ENCODE measurements around the gene NRP2. TPM values are rescaled to one million over a fixed set of nuclear protein-coding genes. Genes with fewer than 3 reads are reported as not detected.

NRP2 gene
- total and polyA plus RNA-seq, 2 of the 13 experiments (the other 11 are each of a cell fraction or from before 2014, with no cell fraction given), result 0.65 to 1.4 TPM

- TF ChIP-seq PBX3 (CRISPR knock-in tag; IDR thresholded peaks at IDR 0.05; ENCODE audit: borderline replicate concordance) (no peak), ZNF652 (CRISPR knock-in tag; IDR thresholded peaks at IDR 0.05; ENCODE audit: borderline replicate concordance, low read depth) (no peak), HDAC2 (CRISPR knock-in tag; IDR thresholded peaks at IDR 0.05) (0 out of 2 replicates have a peak, but pooled peaks have one; percentile 31), NCOR1 (IDR thresholded peaks at IDR 0.05; ENCODE audit: borderline replicate concordance, low read length) (no peak), PLRG1 (conservative IDR thresholded peaks at IDR 0.05) (no peak), SOX6 (IDR thresholded peaks at IDR 0.05) (no peak), SOX6 (CRISPR knock-in tag; IDR thresholded peaks at IDR 0.05) (peak; percentile 69; the same call in 1 of the 2 replicates), ZNF788 (CRISPR knock-in tag; IDR thresholded peaks at IDR 0.05; ENCODE audit: borderline replicate concordance) (peak; percentile 25; the same call in 1 of the 2 replicates), MAZ (IDR thresholded peaks at IDR 0.05; ENCODE audit: borderline replicate concordance, low read depth, low read length) (no peak), MAZ (CRISPR knock-in tag; IDR thresholded peaks at IDR 0.05; ENCODE audit: low read depth) (no peak), NFYB (CRISPR knock-in tag; IDR thresholded peaks at IDR 0.05) (no peak), HDAC1 (CRISPR knock-in tag; IDR thresholded peaks at IDR 0.05) (no peak), IRX3 (CRISPR knock-in tag; IDR thresholded peaks at IDR 0.05; ENCODE audit: borderline replicate concordance, low read depth) (no peak), BCL6 (CRISPR knock-in tag; IDR thresholded peaks at IDR 0.05) (no peak), ZNF331 (CRISPR knock-in tag; IDR thresholded peaks at IDR 0.05) (peak; percentile 60; the same call in 1 of the 2 replicates), HNF4A (CRISPR knock-in tag; IDR thresholded peaks at IDR 0.05) (peak; percentile 81), CBFB (CRISPR knock-in tag; IDR thresholded peaks at IDR 0.05) (no peak), NFKB2 (CRISPR knock-in tag; IDR thresholded peaks at IDR 0.05; ENCODE audit: borderline replicate concordance) (no peak), ZNF513 (CRISPR knock-in tag; conservative IDR thresholded peaks at IDR 0.05) (no peak)
- TF ChIP-seq, protein P1, sequence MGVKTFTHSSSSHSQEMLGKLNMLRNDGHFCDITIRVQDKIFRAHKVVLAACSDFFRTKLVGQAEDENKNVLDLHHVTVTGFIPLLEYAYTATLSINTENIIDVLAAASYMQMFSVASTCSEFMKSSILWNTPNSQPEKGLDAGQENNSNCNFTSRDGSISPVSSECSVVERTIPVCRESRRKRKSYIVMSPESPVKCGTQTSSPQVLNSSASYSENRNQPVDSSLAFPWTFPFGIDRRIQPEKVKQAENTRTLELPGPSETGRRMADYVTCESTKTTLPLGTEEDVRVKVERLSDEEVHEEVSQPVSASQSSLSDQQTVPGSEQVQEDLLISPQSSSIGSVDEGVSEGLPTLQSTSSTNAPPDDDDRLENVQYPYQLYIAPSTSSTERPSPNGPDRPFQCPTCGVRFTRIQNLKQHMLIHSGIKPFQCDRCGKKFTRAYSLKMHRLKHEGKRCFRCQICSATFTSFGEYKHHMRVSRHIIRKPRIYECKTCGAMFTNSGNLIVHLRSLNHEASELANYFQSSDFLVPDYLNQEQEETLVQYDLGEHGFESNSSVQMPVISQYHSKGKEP (CRISPR knock-in tag; IDR thresholded peaks at IDR 0.05), result no peak
- TF ChIP-seq, protein P2, sequence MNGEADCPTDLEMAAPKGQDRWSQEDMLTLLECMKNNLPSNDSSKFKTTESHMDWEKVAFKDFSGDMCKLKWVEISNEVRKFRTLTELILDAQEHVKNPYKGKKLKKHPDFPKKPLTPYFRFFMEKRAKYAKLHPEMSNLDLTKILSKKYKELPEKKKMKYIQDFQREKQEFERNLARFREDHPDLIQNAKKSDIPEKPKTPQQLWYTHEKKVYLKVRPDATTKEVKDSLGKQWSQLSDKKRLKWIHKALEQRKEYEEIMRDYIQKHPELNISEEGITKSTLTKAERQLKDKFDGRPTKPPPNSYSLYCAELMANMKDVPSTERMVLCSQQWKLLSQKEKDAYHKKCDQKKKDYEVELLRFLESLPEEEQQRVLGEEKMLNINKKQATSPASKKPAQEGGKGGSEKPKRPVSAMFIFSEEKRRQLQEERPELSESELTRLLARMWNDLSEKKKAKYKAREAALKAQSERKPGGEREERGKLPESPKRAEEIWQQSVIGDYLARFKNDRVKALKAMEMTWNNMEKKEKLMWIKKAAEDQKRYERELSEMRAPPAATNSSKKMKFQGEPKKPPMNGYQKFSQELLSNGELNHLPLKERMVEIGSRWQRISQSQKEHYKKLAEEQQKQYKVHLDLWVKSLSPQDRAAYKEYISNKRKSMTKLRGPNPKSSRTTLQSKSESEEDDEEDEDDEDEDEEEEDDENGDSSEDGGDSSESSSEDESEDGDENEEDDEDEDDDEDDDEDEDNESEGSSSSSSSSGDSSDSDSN (CRISPR knock-in tag; IDR thresholded peaks at IDR 0.05), result 0 out of 2 replicates have a peak, but pooled peaks have one; percentile 41
- TF ChIP-seq, protein P3, sequence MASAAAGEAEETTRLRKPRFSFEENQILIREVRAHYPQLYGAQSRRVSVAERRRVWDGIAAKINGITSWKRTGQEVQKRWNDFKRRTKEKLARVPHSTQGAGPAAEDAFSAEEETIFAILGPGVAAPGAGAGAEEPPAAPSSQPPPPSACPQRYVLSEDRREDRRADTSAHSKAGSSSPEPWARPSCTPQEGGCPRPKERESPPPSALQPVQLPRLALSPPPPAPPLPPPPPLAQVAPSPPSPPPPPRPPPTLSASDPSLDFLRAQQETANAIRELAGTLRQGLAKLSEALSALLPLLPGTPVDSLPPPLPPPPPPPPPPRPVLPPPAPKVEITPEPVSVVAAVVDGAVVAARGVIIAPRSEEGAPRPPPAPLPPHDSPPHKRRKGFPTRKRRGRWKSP (CRISPR knock-in tag; IDR thresholded peaks at IDR 0.05), result no peak
- TF ChIP-seq, protein P4, sequence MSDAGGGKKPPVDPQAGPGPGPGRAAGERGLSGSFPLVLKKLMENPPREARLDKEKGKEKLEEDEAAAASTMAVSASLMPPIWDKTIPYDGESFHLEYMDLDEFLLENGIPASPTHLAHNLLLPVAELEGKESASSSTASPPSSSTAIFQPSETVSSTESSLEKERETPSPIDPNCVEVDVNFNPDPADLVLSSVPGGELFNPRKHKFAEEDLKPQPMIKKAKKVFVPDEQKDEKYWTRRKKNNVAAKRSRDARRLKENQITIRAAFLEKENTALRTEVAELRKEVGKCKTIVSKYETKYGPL (CRISPR knock-in tag; IDR thresholded peaks at IDR 0.05), result no peak
Measured at GRCh38 chr2:205783872-205784499, 101.7 kb downstream of the NRP2 start (continued).
